CD4-positive, alpha-beta memory T cell (primary cell): ENCODE measurements around the gene KCNIP2. TPM values are rescaled to one million over a fixed set of nuclear protein-coding genes. Genes with fewer than 3 reads are reported as not detected.

Experiments
- CTCF ChIA-PET: fragments of 350-600 bp; sonication (Branson Sonifier 250); formaldehyde crosslinking; loops from one replicate; lab custom pipeline; 2021; ENCODE audit warnings: inconsistent platforms; ENCODE audit not compliant: partially characterized antibody; lab: Charles Lee
- POLR2A ChIA-PET: fragments of 350-600 bp; sonication (Branson Sonifier 250); formaldehyde crosslinking; loops from one replicate; lab custom pipeline; 2021; ENCODE audit not compliant: partially characterized antibody; lab: Charles Lee
- DNase-seq, 5 donors: peaks; one replicate each; pipeline versions ENCODE4 v3.0.0 to v3.0.0-alpha.2; 2020 to 2022; ENCODE audit warnings: mixed read lengths in 1 of 5
- H3K27ac ChIP-seq: one replicate; pipeline ENCODE4 v1.7.0; 2013; ENCODE audit warnings: low read depth, low read length
- H3K27me3 ChIP-seq: 2 replicates; pipeline ENCODE4 v1.7.0; 2013; ENCODE audit warnings: mild to moderate bottlenecking, low read length, moderate library complexity; ENCODE audit not compliant: insufficient read depth
- H3K36me3 ChIP-seq: 2 replicates; pipeline ENCODE4 v1.7.0; 2013; ENCODE audit warnings: mild to moderate bottlenecking, low read length, moderate library complexity; ENCODE audit not compliant: insufficient read depth
- H3K4me1 ChIP-seq: 2 replicates; pipeline ENCODE4 v1.7.0; 2013; ENCODE audit warnings: mild to moderate bottlenecking, low read length, moderate library complexity; ENCODE audit not compliant: insufficient read depth
- H3K4me3 ChIP-seq, 2 donors: one replicate each; pipeline ENCODE4 v1.7.0; 2013; ENCODE audit warnings: low read length in 2 of 2, mild to moderate bottlenecking in 1 of 2
- H3K9me3 ChIP-seq, 2 donors: one replicate each; pipeline ENCODE4 v1.7.0; 2013; ENCODE audit warnings: low read length in 2 of 2, control low read depth in 1 of 2; ENCODE audit not compliant: control insufficient read depth in 1 of 2
- H3K27ac Mint-ChIP-seq, 7 donors: one replicate each; pipeline ENCODE4 v1.8.0; 2020 to 2021; ENCODE audit warnings: mixed read lengths in 7 of 7, mild to moderate bottlenecking in 6 of 7, inconsistent platforms in 3 of 7, moderate library complexity in 3 of 7
- H3K27me3 Mint-ChIP-seq, 2 donors: one replicate each; pipeline ENCODE4 v1.8.0; 2020 to 2021; ENCODE audit warnings: mixed read lengths in 2 of 2
- H3K36me3 Mint-ChIP-seq, 2 donors: one replicate each; pipeline ENCODE4 v1.8.0; 2020 to 2021; ENCODE audit warnings: mixed read lengths in 2 of 2, inconsistent platforms in 1 of 2, mild to moderate bottlenecking in 1 of 2
- H3K4me1 Mint-ChIP-seq, 4 donors: one replicate each; pipeline ENCODE4 v1.8.0; 2020 to 2021; ENCODE audit warnings: mixed read lengths in 4 of 4, mild to moderate bottlenecking in 1 of 4
- H3K4me3 Mint-ChIP-seq, 8 donors: one replicate each; pipeline ENCODE4 v1.8.0; 2020 to 2021; ENCODE audit warnings: mixed read lengths in 8 of 8, mild to moderate bottlenecking in 7 of 8, moderate library complexity in 6 of 8, inconsistent platforms in 3 of 8
- H3K9me3 Mint-ChIP-seq, 8 donors: one replicate each; pipeline ENCODE4 v1.8.0; 2020 to 2021; ENCODE audit warnings: mixed read lengths in 8 of 8, mild to moderate bottlenecking in 5 of 8, inconsistent platforms in 3 of 8, moderate library complexity in 1 of 8
- intact Hi-C: fragments of 100-400 bp; cut with micrococcal nuclease; formaldehyde crosslinking; loops from one replicate; pipeline ENCODE4 v1.15.1; 2023
- polyA plus RNA-seq, 2 donors: library from polyadenylated mRNA; unstranded; fragments of 300-500 nt; fragmentation: Illumina TruSeq; gene quantifications; one replicate each; pipeline ENCODE4 v1.2.3, GENCODE V29; 2021
- total RNA-seq, 2 experiments: library from RNA; stranded (reverse); gene quantifications; one replicate each; pipeline ENCODE4 v1.2.3, GENCODE V29; 2021

Gene KCNIP2
- total and polyA plus RNA-seq, 4 experiments from 2014 or later: 0.79 to 4.3 (median 2.3) TPM

- H3K4me1 Mint-ChIP-seq: no peaks in the 10 kb centered on the region
- Histone ChIP-seq H3K9me3 (no peaks in the 10 kb centered on the region), H3K27ac (no peak overlapping the region), H3K4me3 (no peak overlapping the region), H3K36me3 (peaks cover 10% of the 10 kb centered on the region), H3K27me3 (no peaks in the 10 kb centered on the region), H3K4me1 (no peaks in the 10 kb centered on the region)
- POLR2A ChIA-PET: no interaction called here
- no peak overlapping the region for H3K27ac Mint-ChIP-seq
- H3K36me3 Mint-ChIP-seq: peaks cover 25 to 34% of the 10 kb centered on the region in 2 donors
- DNase-seq: no peak
- H3K27me3 Mint-ChIP-seq: no peaks in the 10 kb centered on the region
- intact Hi-C loops: no loop called here
- CTCF ChIA-PET: interaction anchor here (1.9 kb wide), 1 partner anchor 10 kb away, joined by 14 read pairs; no protein-coding TSS in a partner anchor
- H3K9me3 Mint-ChIP-seq: no peaks in the 10 kb centered on the region
- H3K4me3 Mint-ChIP-seq: no peak overlapping the region
These were observed 8.0 kb upstream of the KCNIP2 start for GRCh38 chr10:101851411-101852116.

- peak overlapping the region in 1 of 7 donors; percentile 53 for H3K27ac Mint-ChIP-seq
- H3K36me3 ChIP-seq: peaks cover 10% of the 10 kb centered on the region
These were observed 7.1 kb upstream of the KCNIP2 start for GRCh38 chr10:101850749-101851148.

GRCh38 chr10:101848894-101849351 is 5.3 kb upstream of the KCNIP2 start:
- ChIA-PET POLR2A (interaction anchor here (1.3 to 1.4 kb wide), 2 partner anchors 10 to 30 kb away, joined by 3 read pairs; partner anchors contain the start of gene OGA), CTCF (interaction anchor here (0.8 to 2.1 kb wide), 2 partner anchors 9 to 66 kb away, joined by 3 to 8 read pairs; partner anchors contain the start of gene NPM3)
- H3K36me3 Mint-ChIP-seq: peaks cover 35 to 43% of the 10 kb centered on the region in 2 donors
- H3K27ac ChIP-seq: no peak overlapping the region
- H3K9me3 Mint-ChIP-seq: no peaks in the 10 kb centered on the region
- DNase-seq: no peak
- H3K4me3 Mint-ChIP-seq: no peak overlapping the region
- peaks cover 10% of the 10 kb centered on the region for H3K36me3 ChIP-seq
- intact Hi-C loops: no loop called here
- H3K27me3 Mint-ChIP-seq: no peaks in the 10 kb centered on the region
- peak overlapping the region in 1 of 7 donors; percentile 44 for H3K27ac Mint-ChIP-seq
- peaks cover 6% of the 10 kb centered on the region for H3K4me1 ChIP-seq
- H3K4me1 Mint-ChIP-seq: peaks cover 5 to 8% (median 6%) of the 10 kb centered on the region in 4 donors
- H3K27me3 ChIP-seq: no peaks in the 10 kb centered on the region
- H3K4me3 ChIP-seq: no peak overlapping the region
- no peaks in the 10 kb centered on the region for H3K9me3 ChIP-seq

More at GRCh38 chr10:101850749-101851148, 7.1 kb upstream of the KCNIP2 start:
- Histone ChIP-seq H3K4me1 (no peaks in the 10 kb centered on the region), H3K27ac (no peak overlapping the region), H3K27me3 (no peaks in the 10 kb centered on the region), H3K9me3 (no peaks in the 10 kb centered on the region), H3K4me3 (no peak overlapping the region)
- POLR2A ChIA-PET: no interaction called here
- CTCF ChIA-PET: interaction anchor here (1.1 to 1.9 kb wide), 2 partner anchors 10 to 13 kb away, joined by 3 to 14 read pairs; no protein-coding TSS in a partner anchor
- no peak for DNase-seq
- intact Hi-C loops: no loop called here
- no peaks in the 10 kb centered on the region for H3K27me3 Mint-ChIP-seq
- no peaks in the 10 kb centered on the region for H3K9me3 Mint-ChIP-seq
- H3K36me3 Mint-ChIP-seq: peaks cover 31 to 42% of the 10 kb centered on the region in 2 donors
- no peaks in the 10 kb centered on the region for H3K4me1 Mint-ChIP-seq
- H3K4me3 Mint-ChIP-seq: no peak overlapping the region

GRCh38 chr10:101848408-101848807 is 4.8 kb upstream of the KCNIP2 start:
- CTCF ChIA-PET: interaction anchor here (2.1 kb wide), 1 partner anchor 8 kb away, joined by 8 read pairs; no protein-coding TSS in a partner anchor
- Histone ChIP-seq H3K4me1 (peaks cover 8% of the 10 kb centered on the region), H3K9me3 (no peaks in the 10 kb centered on the region), H3K27me3 (no peaks in the 10 kb centered on the region), H3K27ac (no peak overlapping the region), H3K36me3 (peaks cover 10% of the 10 kb centered on the region), H3K4me3 (no peak overlapping the region)
- Mint-ChIP-seq H3K4me3 (no peak overlapping the region), H3K36me3 (peaks cover 35 to 43% of the 10 kb centered on the region in 2 donors), H3K27ac (peak overlapping the region in 2 of 7 donors; percentile 44 to 61), H3K27me3 (no peaks in the 10 kb centered on the region), H3K4me1 (peaks cover 5 to 9% (median 7%) of the 10 kb centered on the region in 4 donors), H3K9me3 (no peaks in the 10 kb centered on the region)
- no peak for DNase-seq
- intact Hi-C loops: no loop called here
- POLR2A ChIA-PET: interaction anchor here (1.3 to 1.4 kb wide), 2 partner anchors 11 to 30 kb away, joined by 3 read pairs; partner anchors contain the start of gene OGA

GRCh38 chr10:101845893-101846292 is 2.3 kb upstream of the KCNIP2 start:
- Mint-ChIP-seq H3K27ac (no peak overlapping the region), H3K4me1 (peaks cover 16 to 33% (median 24%) of the 10 kb centered on the region in 4 donors), H3K36me3 (peaks cover 29 to 37% of the 10 kb centered on the region in 2 donors), H3K4me3 (peak overlapping the region in 1 of 8 donors; percentile 43), H3K9me3 (no peaks in the 10 kb centered on the region), H3K27me3 (no peaks in the 10 kb centered on the region)
- H3K27ac ChIP-seq: no peak overlapping the region
- no peak for DNase-seq
- H3K36me3 ChIP-seq: peaks cover 10% of the 10 kb centered on the region
- intact Hi-C loops: no loop called here
- no peaks in the 10 kb centered on the region for H3K9me3 ChIP-seq
- H3K4me1 ChIP-seq: peaks cover 21% of the 10 kb centered on the region
- no peaks in the 10 kb centered on the region for H3K27me3 ChIP-seq
- POLR2A ChIA-PET: interaction anchor here (0.6 kb wide), 1 partner anchor 78 kb away, joined by 3 read pairs; no protein-coding TSS in a partner anchor
- CTCF ChIA-PET: interaction anchor here (0.7 to 2.2 kb wide), 6 partner anchors 9 to 228 kb away, joined by 3 to 5 read pairs (median 3); no protein-coding TSS in a partner anchor
- H3K4me3 ChIP-seq: no peak overlapping the region

- no peak for DNase-seq
- Histone ChIP-seq H3K9me3 (no peaks in the 10 kb centered on the region), H3K36me3 (no peaks in the 10 kb centered on the region), H3K4me3 (no peak overlapping the region), H3K4me1 (peaks cover 36% of the 10 kb centered on the region), H3K27ac (no peak overlapping the region), H3K27me3 (no peaks in the 10 kb centered on the region)
- intact Hi-C loops: loop anchor here (2.0 to 5.0 kb wide), 3 partner anchors 47 to 275 kb away; no protein-coding TSS in a partner anchor
- Mint-ChIP-seq H3K4me3 (peak overlapping the region in 4 of 8 donors; percentile 38 to 99 (median 90)), H3K27ac (peak overlapping the region in 4 of 7 donors; percentile 36 to 80 (median 78)), H3K9me3 (no peaks in the 10 kb centered on the region), H3K36me3 (peaks cover 9 to 10% of the 10 kb centered on the region in 2 donors), H3K27me3 (no peaks in the 10 kb centered on the region), H3K4me1 (peaks cover 27 to 56% (median 40%) of the 10 kb centered on the region in 4 donors)
- POLR2A ChIA-PET: interaction anchor here (0.5 to 4.3 kb wide), 5 partner anchors 11 to 1663 kb away, joined by 3 to 61 read pairs (median 4); partner anchors contain the start of gene OGA
- CTCF ChIA-PET: interaction anchor here (0.7 to 6.4 kb wide), 43 partner anchors 9 to 783 kb away, joined by 3 to 74 read pairs (median 7); partner anchors contain the start of genes ARMH3, NPM3 and OGA
These were observed 1.8 kb downstream of the KCNIP2 start for GRCh38 chr10:101841826-101842225.
